Epidermal melanocyte (primary cell): ENCODE results near the gene ALDH4A1.
"Not testable (repeated sequence)": the region's sequence is repeated elsewhere in the genome, so short reads cannot be mapped to it uniquely, and the experiment has no call there.

Source experiments
- DNase-seq: peaks from one replicate; pipeline ENCODE4 v3.0.0; 2011; ENCODE audit warnings: low spot score; ENCODE audit not compliant: insufficient read length

ALDH4A1 gene

DNA sequence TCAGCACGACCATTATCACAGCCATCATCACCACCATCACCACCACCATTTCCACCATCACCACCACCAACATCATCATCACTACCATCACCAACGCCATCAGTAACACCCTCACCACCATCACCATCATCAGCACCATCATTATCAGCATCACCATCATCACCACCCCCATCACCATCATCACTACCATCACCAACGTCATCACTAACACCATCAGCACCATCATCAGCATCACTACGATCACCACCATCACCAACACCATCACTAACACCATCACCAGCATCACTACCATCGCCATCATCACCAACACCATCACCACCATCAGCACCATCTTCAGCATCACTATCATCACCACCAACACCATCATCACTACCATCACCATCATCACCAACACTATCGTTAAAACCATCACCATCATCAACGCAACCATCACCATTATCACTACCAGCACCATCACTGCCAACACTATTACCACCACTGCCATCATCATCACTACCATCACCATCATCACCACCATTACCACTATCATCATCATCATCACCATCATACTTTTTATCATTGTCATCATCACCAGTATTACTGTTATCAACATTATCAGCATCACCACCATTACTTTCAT is 44.2 kb downstream of the ALDH4A1 start:
- no peak for DNase-seq

DNA sequence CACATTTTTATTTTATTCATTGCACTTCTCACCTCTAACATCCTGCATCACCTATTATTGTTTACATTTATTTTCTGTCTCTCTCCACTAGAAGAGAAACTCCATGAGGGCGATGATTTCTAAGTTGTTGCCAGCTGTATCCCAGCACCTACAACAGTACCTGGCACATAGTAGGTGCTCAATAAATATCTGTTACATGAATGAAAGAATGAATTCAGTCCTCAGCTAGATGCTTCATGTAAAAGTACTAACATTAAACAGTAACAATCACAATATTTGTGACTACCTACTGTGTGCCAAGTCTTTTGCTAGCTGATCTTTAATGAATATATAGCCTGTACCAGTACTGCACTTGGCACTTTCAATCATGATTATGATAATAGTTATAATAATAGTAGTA is 45.9 kb downstream of the ALDH4A1 start:
- DNase-seq = no peak

DNA sequence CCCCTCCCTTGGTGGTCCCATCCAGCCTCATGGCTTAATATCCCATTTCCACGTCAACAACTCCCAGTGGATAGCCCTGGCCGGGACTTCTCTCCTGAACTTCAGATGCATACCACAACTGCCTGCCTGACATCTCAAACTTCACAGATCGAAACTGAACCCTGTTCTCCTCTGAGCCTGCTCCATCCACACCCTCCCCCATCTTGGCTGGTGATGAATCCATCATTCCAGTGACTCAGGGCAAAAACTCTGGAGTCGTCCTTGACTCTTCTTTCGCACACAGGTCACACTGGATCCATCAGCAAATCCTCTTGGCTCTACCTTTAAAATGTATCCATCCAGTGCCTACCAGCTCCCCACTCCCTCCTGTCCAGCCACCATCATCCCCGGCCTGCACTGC is 46.8 kb downstream of the ALDH4A1 start:
- no peak for DNase-seq

DNA sequence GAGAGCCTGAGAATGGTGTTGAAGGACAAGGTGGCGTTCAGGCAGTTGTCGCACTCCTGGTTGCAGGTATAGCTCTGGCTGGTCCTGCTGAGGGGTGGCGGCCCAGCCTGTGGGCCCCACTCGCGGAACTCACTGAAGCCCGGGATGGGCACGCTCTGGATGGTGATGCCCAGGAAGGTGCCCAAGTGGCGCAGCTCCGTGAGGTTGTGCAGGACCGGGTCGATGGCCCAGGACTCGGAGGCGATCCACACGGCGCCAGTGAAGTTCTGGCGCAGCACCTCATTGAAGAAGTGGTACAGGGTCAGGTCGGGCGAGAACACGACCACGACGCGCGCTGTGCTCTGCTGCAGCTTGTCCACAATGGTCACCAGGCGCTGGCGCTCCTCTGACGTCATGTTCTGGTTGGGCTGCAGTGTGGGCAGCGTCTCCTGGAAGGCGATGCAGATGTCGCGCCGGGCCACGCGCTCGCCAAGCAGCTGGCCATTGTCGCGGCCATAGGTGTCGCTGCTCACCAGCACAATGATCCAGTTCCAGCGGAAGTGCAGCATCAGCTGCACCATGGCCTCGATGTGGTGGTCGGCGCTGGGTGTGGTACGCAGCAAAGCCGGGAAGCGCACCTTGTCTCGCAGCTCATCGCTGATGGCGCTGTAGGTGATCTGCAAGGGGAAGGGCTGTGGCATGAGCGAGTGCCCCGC is 47.9 kb downstream of the ALDH4A1 start:
- DNase-seq = no peak

DNA sequence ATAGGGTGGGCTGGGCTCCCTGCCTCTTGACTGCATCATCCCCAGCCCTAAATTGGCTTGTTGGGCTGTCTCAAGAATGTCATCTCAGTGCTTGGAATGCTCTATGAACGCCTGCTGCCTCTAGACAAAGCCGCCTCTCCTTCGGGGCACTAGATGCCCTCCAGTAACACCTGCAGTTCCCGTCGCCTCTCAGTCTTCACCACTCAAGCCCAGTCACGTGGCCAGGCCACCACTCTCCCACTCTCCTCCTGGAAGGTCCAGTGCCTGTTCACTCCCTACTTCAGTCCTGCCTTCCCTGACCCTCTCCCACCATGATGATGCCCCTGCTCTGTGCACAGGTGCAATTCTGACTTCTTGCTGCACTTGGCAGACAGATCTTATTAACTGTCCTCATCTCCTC is 49.9 kb downstream of the ALDH4A1 start:
- no peak for DNase-seq

DNA sequence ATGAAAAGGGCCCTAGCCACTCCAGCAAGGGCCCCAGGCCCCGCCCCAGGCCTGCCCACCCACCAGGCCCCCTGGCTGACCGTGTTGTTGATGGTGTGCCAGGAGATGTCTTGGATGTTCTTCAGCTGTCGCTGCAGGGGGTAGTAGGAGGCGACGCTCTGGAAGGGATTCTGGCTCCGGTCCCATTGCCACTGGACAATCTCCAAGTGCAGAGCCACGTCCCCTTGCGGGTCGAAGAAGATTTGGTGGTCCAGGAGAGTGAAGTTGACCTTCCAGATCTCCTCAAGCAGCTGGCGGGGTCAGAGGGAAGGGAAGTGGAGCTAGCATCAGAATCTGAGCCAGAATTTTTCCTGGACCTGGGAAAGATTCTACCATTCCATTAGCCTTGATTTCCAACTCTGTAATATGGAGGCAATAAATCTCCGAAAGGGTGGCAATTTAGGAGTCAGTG is 53.1 kb downstream of the ALDH4A1 start:
- no peak for DNase-seq

DNA sequence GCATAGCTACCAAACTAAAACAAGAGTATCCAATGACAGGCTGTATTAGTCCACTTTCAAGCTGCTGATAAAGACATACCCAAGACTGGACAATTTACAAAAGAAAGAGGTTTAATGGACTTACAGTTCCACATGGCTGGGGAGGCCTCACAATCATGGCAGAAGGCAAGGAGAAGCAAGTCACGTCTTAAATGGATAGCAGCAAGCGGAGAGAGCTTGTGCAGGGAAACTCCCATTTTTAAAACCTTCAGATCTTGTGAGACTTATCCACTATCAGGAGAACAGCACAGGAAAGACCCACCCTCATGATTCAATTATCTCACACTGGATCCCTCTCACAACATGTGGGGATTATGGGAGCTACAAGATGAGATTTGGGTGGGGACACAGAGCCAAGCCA is 54.6 kb downstream of the ALDH4A1 start:
- DNase-seq = not testable (repeated sequence)

DNA sequence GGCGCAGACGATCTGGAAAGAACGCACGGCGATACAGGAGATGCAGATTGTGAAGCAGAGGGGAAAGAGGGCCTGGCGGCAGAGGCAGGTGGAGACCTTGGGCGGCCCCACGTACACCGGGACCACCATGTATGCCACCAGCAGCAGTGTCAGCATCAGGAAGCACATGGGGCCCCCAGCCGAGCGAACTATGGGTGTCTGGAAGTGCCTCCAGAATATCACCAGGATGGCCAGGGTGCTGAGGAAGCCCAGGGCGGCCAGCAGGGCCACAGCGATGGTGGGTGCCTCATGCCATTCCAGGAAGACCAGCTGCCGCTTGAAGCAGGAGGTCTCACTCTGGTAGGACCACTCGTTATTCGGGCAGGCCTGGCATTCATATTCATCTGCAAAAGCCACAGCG is 62.2 kb downstream of the ALDH4A1 start:
- DNase-seq = no peak

DNA sequence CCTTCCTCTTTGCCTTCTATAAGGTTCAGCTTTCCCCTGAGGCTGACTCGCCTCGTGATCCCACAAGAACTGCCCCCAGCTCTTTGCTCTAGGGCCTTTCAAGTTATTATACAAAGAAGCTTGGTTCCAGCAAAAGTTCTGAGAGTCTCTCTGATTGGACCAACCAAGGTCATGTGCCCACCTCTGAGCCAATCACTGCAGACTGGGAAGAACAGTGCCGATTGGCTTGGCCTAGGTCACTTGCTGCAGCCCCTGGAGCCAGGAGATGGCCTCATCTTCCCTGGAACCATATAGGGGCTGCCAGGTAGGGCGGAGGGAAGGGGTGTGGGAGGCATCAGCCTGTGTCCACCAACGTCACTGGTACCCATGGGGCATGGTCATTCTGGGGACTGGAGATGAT is 65.7 kb downstream of the ALDH4A1 start:
- no peak for DNase-seq

DNA sequence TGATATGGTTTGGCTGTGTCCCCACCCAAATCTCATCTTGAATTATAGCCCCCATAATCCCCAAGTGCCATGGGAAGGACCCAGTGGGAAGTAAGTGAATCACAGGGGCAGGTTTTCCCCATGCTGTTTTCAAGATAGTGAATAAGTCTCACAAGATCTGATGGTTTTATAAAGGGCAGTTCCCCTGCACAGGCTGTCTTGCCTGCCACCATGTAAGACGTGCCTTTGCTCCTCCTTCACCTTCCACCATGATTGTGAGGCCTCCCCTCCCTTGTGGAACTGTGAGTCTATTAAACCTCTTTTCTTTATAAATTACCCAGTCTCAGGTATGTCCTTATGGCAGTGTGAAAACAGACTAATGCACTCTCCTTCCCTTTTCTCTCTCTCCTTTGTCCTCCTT is 70.0 kb downstream of the ALDH4A1 start:
- not testable (repeated sequence) for DNase-seq

DNA sequence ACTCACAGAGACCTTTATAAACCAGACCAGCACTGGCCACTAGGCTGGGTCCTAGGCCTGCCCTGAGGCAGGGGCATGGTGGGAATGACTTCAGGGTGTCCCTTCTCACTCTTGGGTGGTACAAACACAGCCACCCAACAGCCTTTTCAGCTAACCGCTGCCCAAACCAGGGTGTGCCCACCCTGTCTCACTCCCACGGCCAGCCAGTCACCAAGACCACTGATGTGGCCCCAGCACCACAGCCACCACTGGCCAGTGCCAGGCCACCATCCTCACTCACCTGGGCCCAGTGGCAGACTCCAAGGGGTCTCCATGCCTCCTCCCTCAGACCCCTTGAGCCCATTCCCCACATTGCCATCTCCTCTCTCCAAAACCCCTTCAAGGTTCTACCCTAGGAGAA is 70.7 kb downstream of the ALDH4A1 start:
- DNase-seq = no peak

DNA sequence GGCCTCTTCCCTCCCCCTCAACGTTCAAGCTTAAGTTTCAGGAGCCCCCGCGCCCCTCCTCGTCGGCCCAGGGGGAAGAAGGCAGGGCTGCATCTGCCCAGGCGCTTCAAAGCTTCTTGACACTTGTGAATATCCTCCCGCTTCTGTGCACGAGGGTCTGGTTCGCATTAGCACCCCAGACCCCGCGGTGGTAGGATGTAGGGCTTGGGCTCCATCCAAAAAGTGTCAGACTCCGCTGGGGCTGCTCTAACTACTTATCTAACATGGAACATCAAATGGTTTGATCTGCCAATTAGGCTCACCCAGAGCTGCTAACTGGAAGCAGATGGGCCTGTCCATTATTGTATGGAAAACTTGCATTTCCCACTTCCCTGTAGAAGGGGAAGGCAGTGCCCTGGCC is 71.8 kb downstream of the ALDH4A1 start:
- no peak for DNase-seq

DNA sequence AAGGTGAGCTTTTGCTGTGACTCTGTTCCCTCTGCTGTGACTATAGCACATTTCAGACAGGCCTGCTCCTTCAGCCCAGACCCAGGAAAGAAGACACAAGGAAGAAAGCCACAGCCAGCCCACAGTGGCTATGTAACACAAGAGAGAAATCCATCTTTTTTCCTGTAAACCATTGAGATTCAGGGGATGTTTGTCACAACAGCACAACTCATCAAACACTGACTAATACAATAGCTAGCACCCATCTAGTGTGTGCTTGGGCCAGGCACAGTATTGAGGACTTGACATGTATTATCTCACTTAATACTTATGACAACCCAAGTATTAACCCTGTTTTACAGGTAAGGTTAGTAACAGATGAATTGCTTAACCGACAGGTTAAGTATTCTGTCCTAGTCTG is 72.7 kb downstream of the ALDH4A1 start:
- no peak for DNase-seq

DNA sequence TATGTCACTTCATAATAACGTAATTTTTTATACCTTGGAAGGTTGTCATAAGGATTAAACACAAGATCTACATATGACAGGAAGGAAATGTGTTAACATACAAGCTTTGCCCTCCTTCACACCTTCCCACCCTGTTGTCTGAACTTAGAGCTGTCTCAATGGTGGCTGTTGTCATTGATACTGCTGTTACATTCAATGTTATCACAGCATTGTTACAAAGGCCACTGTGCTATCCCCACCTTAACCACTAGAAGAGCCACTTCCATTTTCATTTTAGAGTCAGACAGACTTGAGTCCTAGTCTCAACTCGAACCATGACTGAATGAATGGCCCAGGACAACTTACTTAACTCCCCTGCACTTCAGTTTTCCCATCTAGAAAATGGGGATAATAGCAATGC is 74.1 kb downstream of the ALDH4A1 start:
- no peak for DNase-seq

DNA sequence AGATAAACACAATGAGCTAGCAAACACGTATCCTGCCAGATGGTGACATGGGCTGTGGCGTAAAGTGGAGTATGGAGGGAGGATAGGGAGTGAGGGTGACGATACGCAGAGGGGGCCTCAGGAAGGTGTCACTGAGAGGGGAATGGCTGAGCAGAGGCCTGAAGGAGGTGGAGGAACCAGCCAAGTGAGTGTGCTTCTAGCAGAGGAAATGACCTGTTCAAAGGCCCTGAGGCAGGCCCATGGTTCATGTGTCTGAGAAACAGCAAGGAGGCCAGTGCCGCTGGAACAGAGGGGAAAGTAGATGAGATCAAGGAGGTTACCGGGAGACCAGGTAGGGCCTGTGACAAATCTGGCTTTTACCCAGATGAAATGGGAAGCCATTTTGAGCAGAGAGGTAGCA is 78.9 kb downstream of the ALDH4A1 start:
- no peak for DNase-seq
